GM18505 (cell line): ENCODE measurements around the gene MYH16.
"Not testable (repeated sequence)": the region's sequence is repeated elsewhere in the genome, so short reads cannot be mapped to it uniquely, and the experiment has no call there.

Experiments
- ATAC-seq: cut with Tn5 transposase; IDR thresholded peaks from one replicate; pipeline ENCODE4 v1.9.1; 2021; ENCODE audit not compliant: unreplicated experiment
- POLR2A ChIP-seq: IDR thresholded peaks from 4 replicates; pipeline ENCODE4 v1.6.1; 2011; ENCODE audit warnings: borderline replicate concordance; ENCODE audit not compliant: insufficient read depth, insufficient read length; ENCODE audit errors: extremely low read depth

Gene MYH16

GRCh38 chr7:99272476-99273045 is at the start of gene MYH16:
Gene MYH16 (plus strand): TSS chr7:99272839.
- TF ChIP-seq POLR2A = no peak

DNA sequence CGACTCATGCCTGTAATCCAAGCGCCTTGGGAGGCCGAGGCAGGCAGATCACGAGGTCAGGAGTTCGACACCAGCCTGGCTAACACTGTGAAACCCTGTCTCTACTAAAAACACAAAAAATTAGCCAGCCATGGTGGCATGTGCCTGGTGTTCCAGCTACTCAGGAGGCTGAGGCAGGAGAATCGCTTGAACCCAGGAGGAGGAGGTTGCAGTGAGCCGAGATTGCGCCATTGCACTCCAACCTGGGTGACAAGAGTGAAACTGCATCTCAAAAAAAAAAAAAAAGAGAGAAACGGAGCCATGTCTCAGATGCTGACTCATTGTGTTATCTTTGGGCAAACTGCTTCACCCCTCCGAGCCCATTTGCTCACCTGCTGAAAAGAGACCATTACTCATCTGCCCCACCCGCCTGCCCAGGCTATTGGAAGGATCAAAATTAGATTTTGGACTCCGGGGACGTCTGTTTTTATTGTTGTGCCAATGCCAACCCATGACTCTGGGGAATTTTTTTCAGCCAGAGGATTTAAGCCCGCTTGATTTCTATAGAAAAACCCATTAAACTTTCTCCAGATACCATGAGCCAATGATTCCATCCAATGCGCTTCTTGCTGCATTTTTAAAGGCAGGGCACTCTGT is 48.3 kb upstream of the MYH16 start:
- ATAC-seq = not testable (repeated sequence)

More at GRCh38 chr7:99272476-99273045, at the start of gene MYH16:
- no peak for ATAC-seq

DNA sequence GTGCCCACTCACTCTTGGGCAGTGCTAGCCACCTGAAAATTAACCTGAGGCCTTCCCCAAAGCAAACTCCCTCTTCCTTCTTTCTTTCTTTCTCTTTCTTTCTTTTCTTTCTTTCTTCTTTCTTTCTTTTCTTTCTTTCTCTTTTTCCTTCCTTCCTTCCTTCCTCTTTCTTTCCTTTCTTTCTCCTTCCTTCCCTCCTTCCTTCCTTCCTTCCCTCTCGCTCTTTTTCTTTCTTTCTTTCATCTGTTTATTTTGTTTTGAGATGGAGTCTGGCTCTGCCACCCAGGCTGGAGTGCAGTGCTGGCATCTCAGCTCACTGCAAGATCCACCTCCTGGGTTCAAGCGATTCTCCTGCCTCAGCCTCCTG is 47.8 kb upstream of the MYH16 start:
- ATAC-seq = no peak
- TF ChIP-seq POLR2A = no peak

DNA sequence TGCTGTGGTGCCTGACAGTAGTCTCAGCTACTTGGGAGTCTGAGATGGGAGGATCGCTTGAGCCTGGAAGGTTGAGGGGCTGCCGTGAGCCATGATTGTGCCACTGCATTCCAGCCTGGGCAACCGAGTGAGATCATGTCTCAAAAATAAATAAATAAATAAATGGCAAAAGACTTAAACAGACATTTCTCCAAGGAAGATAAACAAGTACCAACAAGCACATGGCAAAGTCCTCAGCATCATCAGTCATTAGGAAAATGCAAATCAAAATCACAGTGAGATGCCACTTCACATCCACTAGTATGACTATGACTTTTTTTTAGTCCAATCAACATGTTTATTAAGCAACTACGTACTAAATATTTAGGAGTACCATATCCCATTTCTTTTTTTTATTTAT is 43.4 kb upstream of the MYH16 start:
- no peak for ATAC-seq
- no peak for TF ChIP-seq POLR2A

- ATAC-seq = no peak
Observed at GRCh38 chr7:99232082-99232770, 40.4 kb upstream of the MYH16 start.

GRCh38 chr7:99232955-99233354 is 39.7 kb upstream of the MYH16 start:
- ATAC-seq = not testable (repeated sequence)

More at GRCh38 chr7:99232082-99232770, 40.4 kb upstream of the MYH16 start:
- no peak for TF ChIP-seq POLR2A

GRCh38 chr7:99234185-99234584 is 38.5 kb upstream of the MYH16 start:
- no peak for ATAC-seq
- no peak for TF ChIP-seq POLR2A

DNA sequence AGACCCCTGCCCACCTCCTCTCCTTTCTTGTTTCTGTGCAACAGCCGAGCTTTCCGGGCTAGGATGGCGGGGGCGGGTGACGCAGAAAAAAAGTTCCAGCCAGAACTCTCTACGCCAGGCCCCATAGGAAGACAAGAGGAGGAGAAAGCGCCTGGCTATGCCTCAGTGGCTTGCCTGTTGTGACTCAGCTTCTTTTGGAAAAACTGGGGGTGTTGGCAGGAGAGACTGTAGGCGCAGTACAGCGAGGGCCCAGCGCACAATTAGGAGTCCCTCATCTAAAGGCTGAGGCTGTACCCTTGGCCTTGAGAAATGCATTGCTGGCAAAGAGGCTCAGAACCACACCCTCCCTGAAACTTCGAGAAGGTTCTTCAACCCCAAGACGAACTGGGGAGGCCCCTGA is 36.7 kb upstream of the MYH16 start:
- ATAC-seq = no peak
- no peak for TF ChIP-seq POLR2A

DNA sequence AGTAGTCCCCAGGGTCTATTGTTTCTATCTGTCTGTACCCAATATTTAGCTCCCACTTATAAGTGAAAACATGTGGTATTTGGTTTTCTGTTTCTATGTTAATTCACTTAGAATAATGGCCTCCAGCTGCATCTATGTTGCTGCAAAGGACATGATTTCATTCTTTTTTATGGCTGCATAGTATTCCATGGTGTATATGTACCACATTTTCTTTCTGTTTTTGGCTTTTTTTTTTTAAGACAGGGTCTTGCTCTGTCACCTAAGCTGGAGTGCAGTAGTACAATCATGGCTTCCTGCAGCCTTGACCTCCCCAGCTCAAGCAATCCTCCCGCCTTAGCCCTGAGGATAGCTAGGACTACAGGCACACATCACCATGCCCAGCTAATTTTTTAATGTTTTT is 34.8 kb upstream of the MYH16 start:
- ATAC-seq = not testable (repeated sequence)

- no peak for TF ChIP-seq POLR2A
- ATAC-seq = no peak
Observed at GRCh38 chr7:99238558-99239341, 33.9 kb upstream of the MYH16 start.

- ATAC-seq = no peak
- TF ChIP-seq POLR2A = no peak
Observed at GRCh38 chr7:99242682-99243081, 30.0 kb upstream of the MYH16 start.

DNA sequence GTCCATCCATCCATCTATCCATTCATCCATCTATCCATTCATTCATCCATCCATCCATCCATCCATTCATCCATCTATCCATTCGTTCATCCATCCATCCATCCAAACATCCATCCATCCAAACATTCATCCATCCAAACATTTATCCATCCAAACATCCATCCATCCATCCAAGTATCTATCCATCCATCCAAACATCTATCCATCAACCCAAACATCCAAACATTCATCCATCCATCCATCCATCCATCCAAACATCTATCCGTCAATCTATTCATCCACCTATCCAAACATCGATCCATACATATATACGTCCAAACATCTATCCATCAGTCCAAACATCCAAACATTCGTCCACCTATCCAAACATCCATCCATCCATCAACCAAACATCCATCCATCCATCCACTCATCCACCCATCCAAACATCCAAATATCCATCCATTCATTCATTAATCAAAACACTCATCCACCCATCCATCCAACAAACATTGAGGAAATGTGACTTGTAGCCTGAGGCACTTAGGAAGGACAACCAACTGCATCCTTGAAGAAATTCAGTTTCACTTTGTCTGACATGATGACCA is 28.8 kb upstream of the MYH16 start:
- ATAC-seq = no peak
- no peak for TF ChIP-seq POLR2A

GRCh38 chr7:99244939-99245338 is 27.7 kb upstream of the MYH16 start:
- no peak for TF ChIP-seq POLR2A
- no peak for ATAC-seq
